ENCODE data around the gene ATP9A.
"Not testable (repeated sequence)": the region's sequence is repeated elsewhere in the genome, so short reads cannot be mapped to it uniquely, and the experiment has no call there.

The ATP9A gene

DNA sequence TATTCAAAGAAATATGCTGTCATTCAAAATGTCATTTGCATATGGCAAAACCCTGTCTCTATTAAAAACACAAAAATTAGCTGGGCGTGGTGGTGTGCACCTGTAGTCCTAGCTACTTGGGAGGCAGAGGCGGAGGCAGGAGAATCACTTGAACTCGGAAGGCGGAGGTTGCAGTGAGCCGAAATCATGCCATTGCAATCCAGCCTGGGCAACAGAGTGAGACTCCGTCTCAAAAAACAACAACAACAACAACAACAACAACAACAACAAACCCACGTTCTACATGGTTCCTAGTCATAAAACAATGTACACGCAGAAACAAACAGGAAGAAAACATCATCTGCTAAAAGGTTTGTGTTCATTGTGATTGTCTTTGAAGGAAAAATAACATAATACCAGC, 15.0 kb downstream of the ATP9A start:
- not testable (repeated sequence) for DNase-seq (ENCODE audit: low spot score)

DNA sequence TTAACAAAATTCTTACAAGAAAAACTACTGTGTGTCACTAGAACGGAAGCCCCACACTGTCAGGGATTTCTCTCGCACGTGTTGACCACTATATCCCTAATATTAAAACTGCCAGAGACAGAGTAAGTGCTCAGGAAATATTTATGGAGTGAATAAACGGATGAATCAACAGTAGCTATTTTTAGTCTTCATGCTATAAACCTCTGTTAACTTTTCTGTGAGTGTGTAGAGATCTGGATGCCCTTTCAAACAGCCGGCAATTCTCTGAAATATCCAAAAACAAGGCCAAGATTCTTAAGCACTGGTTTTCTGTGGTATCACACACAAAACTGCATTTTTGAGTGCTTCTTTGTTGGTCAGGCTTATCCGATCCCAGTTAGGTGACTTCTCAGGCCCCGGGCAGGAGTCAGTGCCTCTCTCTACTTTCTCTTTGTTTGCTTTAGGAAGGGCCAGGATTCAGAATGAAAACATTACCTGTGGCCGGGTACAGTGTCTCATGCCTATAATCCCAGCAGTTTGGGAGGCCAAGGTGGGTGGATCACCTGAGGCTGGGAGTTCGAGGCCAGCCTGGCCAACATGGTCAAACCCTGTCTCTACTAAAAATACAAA, 15.7 kb downstream of the ATP9A start:
- no peak for DNase-seq (ENCODE audit: low spot score)

DNA sequence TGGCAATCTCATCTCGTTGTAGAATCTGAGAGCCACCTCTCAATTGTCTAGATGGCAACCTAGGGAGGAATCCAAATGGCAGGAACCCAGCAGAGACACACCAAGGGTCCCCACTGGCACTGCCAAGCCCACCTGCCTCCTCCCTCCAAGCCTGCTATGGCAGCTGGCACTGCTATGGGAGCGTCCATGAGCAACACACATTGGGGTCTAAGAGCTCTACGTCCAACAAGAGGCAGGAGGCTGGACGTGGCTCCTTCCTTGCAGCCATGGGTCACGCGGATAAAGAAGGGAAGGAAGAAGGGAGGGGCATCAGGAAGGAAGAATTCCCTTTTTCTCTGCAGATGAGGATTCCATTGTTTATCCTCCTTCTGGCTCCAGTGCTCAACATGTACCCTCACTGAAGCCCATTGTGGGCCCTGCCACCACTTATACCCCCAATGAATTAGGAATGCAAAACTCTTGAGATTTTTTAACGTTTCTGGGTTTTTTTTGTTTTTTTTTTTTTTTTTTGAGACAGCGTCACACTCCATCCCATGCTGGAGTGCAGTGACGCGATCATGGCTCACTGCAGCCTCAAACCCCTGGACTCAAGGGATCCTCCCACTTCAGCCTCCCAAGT, 17.3 kb downstream of the ATP9A start:
- DNase-seq (ENCODE audit: low spot score), result no peak

DNA sequence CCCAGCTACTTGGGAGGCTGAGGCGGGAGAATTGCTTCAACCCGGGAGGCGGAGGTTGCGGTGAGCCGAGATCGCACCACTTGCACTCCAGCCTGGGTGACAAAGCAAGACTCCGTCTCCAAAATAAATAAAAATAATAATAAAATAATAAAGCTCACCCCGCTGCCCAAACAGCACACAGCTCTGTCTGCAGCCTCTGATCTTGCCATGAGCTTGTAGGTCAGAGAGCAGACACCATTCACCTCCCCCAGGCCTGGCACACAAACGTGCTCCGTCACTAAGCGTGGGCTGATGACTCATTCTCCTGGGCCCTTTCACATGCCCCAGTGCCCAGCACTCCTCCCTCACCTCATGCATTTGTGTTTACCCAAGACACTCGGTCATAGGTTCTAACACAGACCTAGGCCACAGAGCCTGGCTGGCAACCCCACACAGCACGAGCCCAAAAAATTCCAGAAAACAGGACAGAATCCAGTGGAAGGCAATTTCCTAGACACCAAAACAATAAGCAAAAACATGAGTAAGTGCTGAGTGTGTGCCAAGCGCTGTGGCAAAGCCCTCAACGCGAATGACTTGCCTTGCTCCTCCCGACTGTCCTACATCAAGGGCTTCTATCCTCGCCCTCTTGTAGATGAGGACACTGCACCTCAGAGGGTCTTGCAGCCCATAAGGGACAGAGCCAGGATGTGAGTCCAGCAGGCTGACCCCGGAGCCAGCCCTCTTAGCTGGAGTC, 18.0 kb downstream of the ATP9A start:
- DNase-seq (ENCODE audit: low spot score), result no peak

DNA sequence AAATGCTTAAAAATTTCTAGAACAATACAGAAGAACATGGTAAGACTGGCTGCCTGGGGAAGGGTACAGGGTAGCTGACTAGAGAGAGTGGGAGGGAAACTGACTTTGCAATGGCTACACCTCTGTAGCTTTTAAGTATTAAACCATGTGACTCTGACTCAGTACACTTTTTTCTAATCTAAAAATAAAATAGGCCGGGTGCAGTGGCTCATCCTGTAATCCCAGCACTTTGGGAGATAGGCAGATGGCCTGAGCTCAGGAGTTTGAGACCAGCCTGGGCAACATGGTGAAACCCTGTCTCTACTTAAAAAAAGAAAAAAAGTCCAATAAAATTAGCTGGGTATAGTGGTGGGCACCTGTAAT, 18.5 kb downstream of the ATP9A start:
- no peak for DNase-seq (ENCODE audit: low spot score)

DNA sequence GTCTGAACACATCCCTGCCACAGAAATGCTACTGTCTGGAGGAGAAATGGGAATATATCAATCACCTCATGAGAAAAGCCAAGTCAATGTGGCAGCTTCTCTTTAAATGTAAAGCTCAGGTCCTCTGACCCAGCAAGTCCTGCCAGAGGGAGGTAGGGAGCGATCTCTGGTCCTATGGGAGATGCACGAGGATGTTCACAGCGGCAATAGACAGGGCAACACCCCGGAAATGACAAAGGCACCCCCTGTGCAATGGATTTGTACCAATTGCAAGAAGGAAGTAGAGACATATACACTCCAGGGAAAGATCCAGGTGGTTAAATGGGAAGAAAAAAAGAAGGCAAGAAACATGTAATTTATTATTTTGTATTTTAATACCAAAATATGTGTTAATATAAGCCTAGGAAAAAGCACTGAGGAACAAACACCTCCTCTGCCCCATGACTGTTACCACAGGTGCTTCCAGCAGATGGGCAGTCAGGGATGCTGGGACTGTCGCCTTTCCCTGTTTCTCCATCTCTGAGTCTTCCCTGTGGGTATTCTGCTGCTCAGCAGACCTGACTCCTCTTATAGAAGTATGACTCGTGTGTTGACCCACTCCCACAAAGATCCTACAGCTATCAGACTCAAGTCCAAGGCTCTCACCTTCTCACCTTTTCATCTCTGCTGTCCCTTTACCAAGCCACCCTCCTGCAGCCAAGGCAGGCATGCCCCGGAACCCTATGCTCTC, 20.8 kb downstream of the ATP9A start:
- DNase-seq (ENCODE audit: low spot score), result no peak

DNA sequence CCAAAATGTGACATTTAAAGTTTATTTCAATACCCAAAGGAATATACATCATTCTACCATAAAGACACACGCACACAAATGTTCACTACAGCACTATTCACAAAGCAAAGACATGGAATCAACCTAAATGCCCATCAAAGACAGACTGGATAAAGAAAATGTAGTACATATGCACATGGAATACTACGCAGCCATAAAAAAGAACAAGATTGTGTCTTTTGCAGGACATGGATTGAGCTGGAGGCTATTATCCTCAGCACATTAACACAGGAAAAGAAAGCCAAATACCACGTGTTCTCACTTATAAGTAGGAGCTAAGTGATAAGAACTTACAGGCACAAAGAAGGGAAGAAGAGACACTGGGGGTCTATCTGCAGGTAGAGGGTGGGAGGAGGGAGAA, 22.4 kb downstream of the ATP9A start:
- no peak for DNase-seq (ENCODE audit: low spot score)

GRCh38 chr20:51740838-51741237, 27.4 kb downstream of the ATP9A start:
- no peak for DNase-seq (ENCODE audit: low spot score)

DNA sequence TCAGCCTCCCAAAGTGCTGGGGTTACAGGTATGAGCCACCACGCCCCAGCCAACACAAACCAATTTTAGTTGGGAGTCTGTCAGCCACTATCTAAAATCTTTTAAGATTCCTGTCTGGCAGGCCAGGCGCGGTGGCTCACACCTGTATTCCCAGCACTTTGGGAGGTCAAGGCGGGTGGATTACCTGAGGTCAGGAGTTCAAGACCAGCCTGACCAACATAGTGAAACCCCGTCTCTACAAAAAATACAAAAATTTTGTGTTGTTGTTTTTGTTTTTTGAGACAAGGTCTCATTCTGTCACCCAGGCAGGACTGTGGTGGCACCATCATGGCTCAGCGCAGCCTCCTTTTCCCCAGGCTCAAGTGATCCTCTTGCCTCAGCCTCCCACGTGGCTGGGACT, 27.9 kb downstream of the ATP9A start:
- not testable (repeated sequence) for DNase-seq (ENCODE audit: low spot score)

DNA sequence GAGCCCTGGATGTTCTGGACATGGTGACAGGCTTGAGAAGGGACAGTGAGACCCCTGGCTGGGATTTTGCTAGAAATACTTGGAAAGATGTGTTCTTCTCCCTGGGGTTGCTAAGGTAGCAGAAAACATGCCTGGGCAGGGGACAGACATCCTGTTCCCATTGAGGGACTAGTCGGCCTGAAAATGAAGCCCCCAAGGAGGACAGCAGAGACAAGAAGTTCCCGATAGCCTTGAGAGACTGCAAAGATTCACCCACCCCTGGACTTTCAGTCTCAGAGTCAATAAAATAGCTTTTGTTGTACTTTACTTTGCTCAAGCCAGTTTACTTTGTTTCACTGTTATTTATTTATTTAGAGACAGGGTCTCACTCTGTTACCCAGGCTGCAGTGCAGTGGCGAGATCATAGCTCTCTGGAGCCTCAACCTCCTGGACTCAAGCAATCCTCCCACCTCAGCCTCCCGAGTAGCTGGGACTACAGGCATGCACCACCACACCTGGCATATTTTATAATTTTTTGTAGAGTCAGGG, 28.4 kb downstream of the ATP9A start:
- DNase-seq (ENCODE audit: low spot score), result no peak

GRCh38 chr20:51738877-51739447, 29.2 kb downstream of the ATP9A start:
- no peak for DNase-seq (ENCODE audit: low spot score)

DNA sequence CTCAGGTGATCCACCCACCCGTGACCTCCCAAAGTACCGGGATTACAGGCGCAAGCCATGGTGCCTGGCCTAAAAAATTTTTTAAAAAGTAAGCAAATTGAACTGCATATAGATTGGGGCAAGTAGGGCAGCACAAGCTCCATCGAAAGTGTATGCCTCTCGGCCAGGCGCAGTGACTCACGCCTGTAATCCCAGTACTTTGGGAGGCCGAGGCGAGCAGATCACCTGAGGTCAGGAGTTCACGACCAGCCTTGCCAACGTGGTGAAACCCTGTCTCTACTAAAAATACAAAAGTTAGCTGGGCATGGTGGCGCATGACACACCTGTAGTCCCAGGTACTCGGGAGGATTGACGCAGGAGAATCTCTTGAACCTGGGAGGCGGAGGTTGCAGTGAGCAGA, 29.9 kb downstream of the ATP9A start:
- DNase-seq (ENCODE audit: low spot score), result not testable (repeated sequence)

DNA sequence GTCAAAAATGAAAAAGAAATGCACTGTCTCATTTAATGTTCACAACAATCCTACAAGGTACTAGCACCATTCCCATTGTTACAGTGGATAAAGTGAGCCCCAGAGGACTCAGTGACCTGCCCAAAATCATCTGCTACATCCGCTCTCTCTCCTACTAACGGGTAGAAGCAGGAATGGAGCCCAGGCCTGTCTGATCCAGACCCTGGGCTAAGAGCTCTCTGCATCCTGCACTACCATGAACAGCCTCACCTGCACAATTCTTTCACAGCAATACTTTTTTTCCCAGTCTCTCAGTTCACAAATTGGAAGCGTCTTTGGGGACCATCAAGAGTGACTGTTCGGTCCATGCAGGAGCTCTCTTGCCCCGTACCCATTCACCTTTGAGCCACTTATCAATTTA, 31.2 kb downstream of the ATP9A start:
- no peak for DNase-seq (ENCODE audit: low spot score)

DNA sequence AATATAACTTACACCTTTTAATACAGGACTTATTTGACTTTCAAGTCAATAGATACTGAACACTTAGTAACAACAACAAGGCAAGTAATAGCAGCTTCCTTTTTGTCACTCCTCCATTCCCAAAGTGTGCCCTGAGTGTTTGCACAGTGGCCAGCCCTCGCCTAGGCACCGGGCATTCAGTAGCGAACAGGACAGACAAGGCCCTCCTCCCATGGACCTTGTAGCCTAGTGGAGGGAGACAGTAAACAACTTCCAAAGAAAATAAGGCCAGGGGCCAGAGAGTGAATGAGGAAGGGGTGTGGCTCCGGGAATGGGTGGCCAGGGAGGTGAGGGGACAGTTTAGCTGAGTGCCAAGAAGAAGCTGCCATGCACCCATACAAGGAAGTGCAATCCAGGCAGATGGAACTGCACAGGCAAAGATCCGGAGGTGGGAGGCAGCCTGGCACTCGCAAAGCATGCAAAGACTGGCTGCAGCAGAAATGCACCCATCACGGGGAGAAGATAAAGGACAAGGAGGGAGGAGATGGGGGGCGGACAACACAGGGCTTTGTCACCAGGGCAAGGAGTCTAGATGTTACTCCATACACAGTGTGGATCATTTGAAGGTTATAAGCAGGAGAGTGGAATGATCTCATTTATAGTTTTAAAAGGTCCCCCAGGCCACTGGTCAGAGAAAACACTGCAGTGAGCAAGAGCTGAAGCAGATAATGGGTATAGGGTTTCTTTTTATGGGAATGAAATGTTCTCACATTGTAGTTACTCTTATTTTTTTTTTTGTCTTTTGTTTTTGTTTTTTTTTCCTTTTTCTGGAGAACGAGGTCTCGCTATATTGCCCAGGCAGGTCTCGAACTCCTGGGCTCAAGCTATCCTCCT, 32.2 kb downstream of the ATP9A start:
- no peak for DNase-seq (ENCODE audit: low spot score)

- DNase-seq (ENCODE audit: low spot score), result no peak
Observed at GRCh38 chr20:51734876-51735720, 33.1 kb downstream of the ATP9A start.

GRCh38 chr20:51733070-51733469, 35.1 kb downstream of the ATP9A start:
- DNase-seq (ENCODE audit: low spot score), result no peak

GRCh38 chr20:51732096-51732791, 35.9 kb downstream of the ATP9A start:
- no peak for DNase-seq (ENCODE audit: low spot score)

DNA sequence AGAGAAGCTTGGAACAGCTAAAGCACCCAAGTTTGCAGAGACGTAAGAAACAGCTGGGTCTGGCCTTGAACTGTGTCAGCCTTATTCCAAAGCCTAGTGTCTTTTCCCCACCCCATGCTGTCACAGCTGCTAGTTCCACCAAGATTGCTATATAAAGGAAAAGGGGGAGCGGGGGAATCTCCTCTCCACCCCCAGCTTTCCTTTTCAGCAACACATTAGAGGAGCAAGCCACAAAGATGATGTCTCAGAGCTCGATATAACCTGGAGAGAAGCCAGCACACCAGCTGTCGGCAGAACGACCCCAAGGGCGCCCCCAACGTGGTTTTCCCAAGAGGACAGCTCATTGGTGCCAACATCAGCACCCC, 36.5 kb downstream of the ATP9A start:
- no peak for DNase-seq (ENCODE audit: low spot score)

DNA sequence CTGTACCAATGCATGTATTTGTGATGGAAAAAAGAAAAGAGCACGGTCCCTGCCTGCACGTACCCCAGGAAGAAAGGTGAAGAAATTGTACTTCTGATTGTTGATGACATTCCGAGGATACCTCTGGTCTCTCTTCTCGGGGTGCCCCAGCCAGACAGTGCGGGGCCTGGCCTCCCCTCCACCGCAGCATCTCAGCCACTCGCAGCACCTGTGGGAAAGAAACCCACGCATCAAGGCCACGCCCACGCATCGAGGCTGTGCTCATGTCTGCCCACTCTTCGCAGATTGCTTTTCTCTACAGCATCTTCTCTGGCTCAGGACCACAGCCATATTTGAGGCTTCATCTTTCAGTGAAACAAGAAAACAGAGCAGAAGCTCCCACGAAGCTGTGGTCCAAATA, 38.4 kb downstream of the ATP9A start:
- no peak for DNase-seq (ENCODE audit: low spot score)

DNA sequence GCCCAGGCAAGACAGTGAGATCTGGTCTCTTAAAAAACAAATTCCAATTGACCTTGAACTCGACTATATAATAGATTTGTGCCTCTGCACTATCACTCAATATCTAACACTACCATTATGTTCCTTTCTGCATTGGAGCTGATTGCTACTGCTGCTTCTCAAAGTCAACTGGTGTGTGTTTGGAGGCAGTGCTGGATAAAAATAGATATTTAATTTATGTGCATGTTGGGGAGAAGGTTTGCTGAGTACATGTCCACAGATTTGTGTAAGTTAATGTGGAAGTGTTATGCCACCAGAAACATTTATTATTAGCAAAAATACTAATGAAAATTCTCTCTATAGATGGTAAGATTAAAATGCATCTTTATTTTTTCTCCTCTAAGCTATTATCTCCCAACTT, 39.5 kb downstream of the ATP9A start:
- no peak for DNase-seq (ENCODE audit: low spot score)
